ENCODE results near the gene RPS6KB1. TPM values are rescaled to one million over a fixed set of nuclear protein-coding genes. Genes with fewer than 3 reads are reported as not detected.
A peak's percentile ranks its signal among the peaks of the same experiment; 100 is the strongest.

Gene RPS6KB1
- total RNA-seq, 1 donor, result 29.0 TPM

- H4K20me1 ChIP-seq (ENCODE audit: insufficient read depth, low read length), result peaks cover 11% of the 10 kb centered on the region
- H3K4me1 ChIP-seq (ENCODE audit: insufficient read depth, low read length), result peaks cover 28% of the 10 kb centered on the region
- TF ChIP-seq CTCF (IDR thresholded peaks at IDR 0.05; ENCODE audit: extremely low read depth, low read depth, low read length), result no peak
- peaks cover 59% of the 10 kb centered on the region for H3K79me2 ChIP-seq (ENCODE audit: insufficient read depth, low read length)
- H3K4me3 ChIP-seq (ENCODE audit: insufficient read depth, low read length), result peak overlapping the region; percentile 81
- no peaks in the 10 kb centered on the region for H3K36me3 ChIP-seq (ENCODE audit: insufficient read depth, low read length)
- no peaks in the 10 kb centered on the region for H3K27me3 ChIP-seq (ENCODE audit: insufficient read depth, low read length)
- no peaks in the 10 kb centered on the region for H3K9me3 ChIP-seq (ENCODE audit: low read depth, low read length)
- no peak for DNase-seq (ENCODE audit: insufficient read length, low spot score, missing footprints)
- peak overlapping the region; percentile 79 for H2AFZ ChIP-seq (ENCODE audit: low read length)
- H3K4me2 ChIP-seq (ENCODE audit: insufficient read depth, low read length), result peak overlapping the region; percentile 82
- H3K27ac ChIP-seq (ENCODE audit: low read depth, low read length), result peak overlapping the region; percentile 59
These were observed 767 bp downstream of the RPS6KB1 start for GRCh38 chr17:59893676-59894100.

GRCh38 chr17:59897090-59897489, 4.2 kb downstream of the RPS6KB1 start:
- Histone ChIP-seq H3K9me3 (ENCODE audit: low read depth, low read length) (no peaks in the 10 kb centered on the region), H3K4me3 (ENCODE audit: insufficient read depth, low read length) (no peak overlapping the region), H3K27me3 (ENCODE audit: insufficient read depth, low read length) (no peaks in the 10 kb centered on the region), H3K27ac (ENCODE audit: low read depth, low read length) (no peak overlapping the region), H4K20me1 (ENCODE audit: insufficient read depth, low read length) (peaks cover 21% of the 10 kb centered on the region), H3K4me2 (ENCODE audit: insufficient read depth, low read length) (no peak overlapping the region), H3K79me2 (ENCODE audit: insufficient read depth, low read length) (peaks cover 83% of the 10 kb centered on the region), H3K4me1 (ENCODE audit: insufficient read depth, low read length) (peaks cover 20% of the 10 kb centered on the region), H3K36me3 (ENCODE audit: insufficient read depth, low read length) (no peaks in the 10 kb centered on the region), H2AFZ (ENCODE audit: low read length) (no peak overlapping the region)
- peak; percentile 38 for DNase-seq (ENCODE audit: insufficient read length, low spot score, missing footprints)
- no peak for TF ChIP-seq CTCF (IDR thresholded peaks at IDR 0.05; ENCODE audit: extremely low read depth, low read depth, low read length)

GRCh38 chr17:59899099-59899498, 6.2 kb downstream of the RPS6KB1 start:
- Histone ChIP-seq H3K79me2 (ENCODE audit: insufficient read depth, low read length) (peaks cover 86% of the 10 kb centered on the region), H3K4me1 (ENCODE audit: insufficient read depth, low read length) (peaks cover 12% of the 10 kb centered on the region), H3K4me2 (ENCODE audit: insufficient read depth, low read length) (no peak overlapping the region), H4K20me1 (ENCODE audit: insufficient read depth, low read length) (peaks cover 24% of the 10 kb centered on the region), H2AFZ (ENCODE audit: low read length) (no peak overlapping the region), H3K27me3 (ENCODE audit: insufficient read depth, low read length) (no peaks in the 10 kb centered on the region), H3K36me3 (ENCODE audit: insufficient read depth, low read length) (no peaks in the 10 kb centered on the region), H3K4me3 (ENCODE audit: insufficient read depth, low read length) (no peak overlapping the region), H3K9me3 (ENCODE audit: low read depth, low read length) (no peaks in the 10 kb centered on the region), H3K27ac (ENCODE audit: low read depth, low read length) (no peak overlapping the region)
- TF ChIP-seq CTCF (IDR thresholded peaks at IDR 0.05; ENCODE audit: extremely low read depth, low read depth, low read length), result peak; percentile 57
- DNase-seq (ENCODE audit: insufficient read length, low spot score, missing footprints), result peak; percentile 38

GRCh38 chr17:59901604-59902003, 8.7 kb downstream of the RPS6KB1 start:
- TF ChIP-seq CTCF (IDR thresholded peaks at IDR 0.05; ENCODE audit: extremely low read depth, low read depth, low read length), result no peak
- Histone ChIP-seq H3K4me3 (ENCODE audit: insufficient read depth, low read length) (no peak overlapping the region), H3K27me3 (ENCODE audit: insufficient read depth, low read length) (no peaks in the 10 kb centered on the region), H3K36me3 (ENCODE audit: insufficient read depth, low read length) (no peaks in the 10 kb centered on the region), H4K20me1 (ENCODE audit: insufficient read depth, low read length) (peaks cover 21% of the 10 kb centered on the region), H3K4me1 (ENCODE audit: insufficient read depth, low read length) (peaks cover 6% of the 10 kb centered on the region), H3K4me2 (ENCODE audit: insufficient read depth, low read length) (no peak overlapping the region), H3K9me3 (ENCODE audit: low read depth, low read length) (no peaks in the 10 kb centered on the region), H2AFZ (ENCODE audit: low read length) (no peak overlapping the region), H3K27ac (ENCODE audit: low read depth, low read length) (no peak overlapping the region), H3K79me2 (ENCODE audit: insufficient read depth, low read length) (peaks cover 85% of the 10 kb centered on the region)
- DNase-seq (ENCODE audit: insufficient read length, low spot score, missing footprints), result no peak
